Measurements from ENCODE around the gene TMEM178B.

Gene TMEM178B

GRCh38 chr7:141512597-141512996 is 438.7 kb downstream of the TMEM178B start:
- DNase-seq (ENCODE audit: low read depth in 3 of 3, low spot score in 1 of 3), result no peak

DNA sequence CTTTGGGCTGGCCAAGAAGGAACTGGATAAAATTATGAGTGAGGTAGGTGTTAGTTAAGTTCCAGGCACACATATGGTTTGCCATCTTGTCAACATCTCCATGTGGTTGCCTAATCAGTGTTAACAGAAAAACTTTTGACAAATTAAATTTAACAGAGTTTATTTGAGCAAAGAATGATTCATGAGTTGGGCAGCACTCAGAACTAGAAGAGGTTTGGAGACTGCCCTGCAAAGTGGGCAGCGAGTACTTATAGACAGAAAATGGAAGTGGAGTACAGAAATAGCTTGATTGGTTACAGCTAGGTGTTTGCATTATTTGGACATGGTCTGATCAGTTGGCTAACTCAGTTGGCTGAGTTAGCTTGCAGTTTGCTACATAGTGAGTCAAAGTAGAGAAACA is 439.9 kb downstream of the TMEM178B start:
- no peak for DNase-seq (ENCODE audit: low read depth in 3 of 3, low spot score in 1 of 3)

DNA sequence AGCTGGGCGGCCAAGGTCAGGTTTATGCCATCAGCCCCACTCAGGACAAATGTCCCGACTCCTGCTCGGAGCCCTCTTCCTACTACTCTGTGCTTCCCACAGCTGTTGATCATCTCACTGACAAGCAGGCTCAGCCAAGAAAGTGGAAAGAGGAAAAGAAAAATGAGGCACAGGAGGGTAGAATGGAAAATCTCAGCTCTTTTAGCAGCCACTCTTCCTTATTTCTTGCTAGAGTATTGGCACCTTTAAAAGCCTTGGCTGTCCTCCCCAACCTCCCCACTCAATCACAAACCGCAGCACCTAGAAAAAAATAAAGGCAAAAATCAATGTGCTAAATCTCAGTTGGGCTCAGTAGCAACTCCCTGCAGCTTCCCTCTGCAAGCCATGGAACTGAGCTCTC is 442.1 kb downstream of the TMEM178B start:
- DNase-seq (ENCODE audit: low read depth in 3 of 3, low spot score in 1 of 3), result no peak

GRCh38 chr7:141519623-141520022 is 445.8 kb downstream of the TMEM178B start:
- no peak for DNase-seq (ENCODE audit: low read depth in 3 of 3, low spot score in 1 of 3)

DNA sequence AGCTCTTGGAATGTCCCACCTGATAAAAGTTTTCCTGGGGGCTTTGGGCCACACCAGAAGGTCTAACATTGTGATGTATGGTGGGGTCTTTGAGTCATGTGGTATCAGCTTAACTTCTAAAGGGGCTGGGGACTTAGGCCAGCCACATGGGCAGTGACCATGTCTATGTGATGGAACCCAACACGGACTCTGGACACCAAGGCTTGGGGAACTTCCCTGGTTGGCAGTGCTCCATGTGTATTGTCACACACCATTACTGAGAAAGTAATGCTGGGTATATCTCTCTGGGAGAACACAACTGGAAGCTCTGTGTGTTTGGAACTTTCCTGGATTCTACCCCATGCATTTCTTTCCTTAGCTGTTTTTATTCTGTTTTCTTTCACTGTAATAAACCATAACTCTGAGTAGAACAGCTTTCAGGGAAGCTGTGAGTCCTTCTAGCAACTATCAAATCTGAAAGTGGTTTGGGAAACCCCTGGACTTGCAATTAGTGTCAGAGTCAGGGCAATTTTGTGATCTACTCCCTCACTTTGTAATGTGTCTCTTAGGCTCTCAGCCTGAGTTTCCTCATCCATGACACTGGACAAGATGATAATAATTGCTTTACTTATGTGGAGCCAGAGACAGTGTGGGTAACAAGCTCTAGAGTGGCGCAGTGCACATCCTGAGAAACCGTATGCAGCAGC is 448.9 kb downstream of the TMEM178B start:
- DNase-seq (ENCODE audit: low read depth in 3 of 3, low spot score in 1 of 3), result no peak

DNA sequence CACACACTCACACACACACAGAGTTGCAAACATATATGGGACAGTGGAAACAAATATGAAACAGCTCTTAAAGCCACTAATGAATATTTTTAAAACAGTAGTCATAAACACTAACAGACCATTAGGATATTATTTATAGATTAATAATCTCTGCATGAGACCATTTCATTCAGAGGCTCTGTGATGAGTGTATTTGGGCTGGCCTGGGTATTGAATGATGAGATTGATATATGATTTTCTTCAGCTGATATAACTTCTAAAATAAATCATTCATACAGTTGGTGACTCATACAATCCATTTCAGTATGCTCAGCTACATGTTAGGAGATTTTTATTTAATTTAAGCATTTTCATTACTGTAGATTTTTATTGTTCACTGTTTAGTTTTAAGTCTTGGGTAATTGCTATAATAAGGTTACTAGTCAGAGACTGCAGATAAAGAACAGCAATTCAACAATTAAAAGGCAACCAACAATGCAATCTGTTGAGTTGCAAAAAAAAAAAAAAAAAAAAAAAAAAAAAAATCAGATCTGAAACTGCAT is 452.2 kb downstream of the TMEM178B start:
- no peak for DNase-seq (ENCODE audit: low read depth in 3 of 3, low spot score in 1 of 3)

GRCh38 chr7:141527076-141527475 is 453.2 kb downstream of the TMEM178B start:
- no peak for DNase-seq (ENCODE audit: low read depth in 3 of 3, low spot score in 1 of 3)

- DNase-seq (ENCODE audit: low read depth in 3 of 3, low spot score in 1 of 3), result no peak
Observed at GRCh38 chr7:141528399-141528798, 454.5 kb downstream of the TMEM178B start.

All from stimulated activated CD4-positive, alpha-beta T cell treated with anti-CD3 and anti-CD28 coated beads, TNF-alpha, amount 100 ng/mL, for 1 hour (primary cell).